Astrocyte of the spinal cord (primary cell): Measurements from ENCODE around the gene COQ10A.

Source experiments
- DNase-seq: peaks from one replicate; pipeline ENCODE4 v3.0.0; 2011; ENCODE audit warnings: low read depth, low spot score
- H3K4me3 ChIP-seq: 2 replicates; pipeline ENCODE4 v1.5.1; 2011; ENCODE audit warnings: low read depth, mild to moderate bottlenecking, low read length, moderate library complexity
- in situ Hi-C: cut with HindIII; loops from 2 replicates; pipeline ENCODE4 v1.10.0; 2017; ENCODE audit warnings: low sequenced_read_pairs
- TF ChIP-seq, protein P1 (sequence below): IDR thresholded peaks from 2 replicates; pipeline ENCODE4 v1.5.1; 2012; ENCODE audit warnings: low read depth, mild to moderate bottlenecking, low read length, inconsistent platforms

Gene COQ10A

GRCh38 chr12:56299853-56300643 is 33.3 kb downstream of the COQ10A start, which contains the start of gene CS:
Gene CS, minus strand, starts transcription at chr12:56300330. Its CDS starts 129 bp downstream, at chr12:56300201.
- TF ChIP-seq, protein P1, sequence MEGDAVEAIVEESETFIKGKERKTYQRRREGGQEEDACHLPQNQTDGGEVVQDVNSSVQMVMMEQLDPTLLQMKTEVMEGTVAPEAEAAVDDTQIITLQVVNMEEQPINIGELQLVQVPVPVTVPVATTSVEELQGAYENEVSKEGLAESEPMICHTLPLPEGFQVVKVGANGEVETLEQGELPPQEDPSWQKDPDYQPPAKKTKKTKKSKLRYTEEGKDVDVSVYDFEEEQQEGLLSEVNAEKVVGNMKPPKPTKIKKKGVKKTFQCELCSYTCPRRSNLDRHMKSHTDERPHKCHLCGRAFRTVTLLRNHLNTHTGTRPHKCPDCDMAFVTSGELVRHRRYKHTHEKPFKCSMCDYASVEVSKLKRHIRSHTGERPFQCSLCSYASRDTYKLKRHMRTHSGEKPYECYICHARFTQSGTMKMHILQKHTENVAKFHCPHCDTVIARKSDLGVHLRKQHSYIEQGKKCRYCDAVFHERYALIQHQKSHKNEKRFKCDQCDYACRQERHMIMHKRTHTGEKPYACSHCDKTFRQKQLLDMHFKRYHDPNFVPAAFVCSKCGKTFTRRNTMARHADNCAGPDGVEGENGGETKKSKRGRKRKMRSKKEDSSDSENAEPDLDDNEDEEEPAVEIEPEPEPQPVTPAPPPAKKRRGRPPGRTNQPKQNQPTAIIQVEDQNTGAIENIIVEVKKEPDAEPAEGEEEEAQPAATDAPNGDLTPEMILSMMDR: no peak
- in situ Hi-C loops: no loop called here
- H3K4me3 ChIP-seq: peak within 1 kb of the TSS; percentile 95
- peak; percentile 99 for DNase-seq

DNA sequence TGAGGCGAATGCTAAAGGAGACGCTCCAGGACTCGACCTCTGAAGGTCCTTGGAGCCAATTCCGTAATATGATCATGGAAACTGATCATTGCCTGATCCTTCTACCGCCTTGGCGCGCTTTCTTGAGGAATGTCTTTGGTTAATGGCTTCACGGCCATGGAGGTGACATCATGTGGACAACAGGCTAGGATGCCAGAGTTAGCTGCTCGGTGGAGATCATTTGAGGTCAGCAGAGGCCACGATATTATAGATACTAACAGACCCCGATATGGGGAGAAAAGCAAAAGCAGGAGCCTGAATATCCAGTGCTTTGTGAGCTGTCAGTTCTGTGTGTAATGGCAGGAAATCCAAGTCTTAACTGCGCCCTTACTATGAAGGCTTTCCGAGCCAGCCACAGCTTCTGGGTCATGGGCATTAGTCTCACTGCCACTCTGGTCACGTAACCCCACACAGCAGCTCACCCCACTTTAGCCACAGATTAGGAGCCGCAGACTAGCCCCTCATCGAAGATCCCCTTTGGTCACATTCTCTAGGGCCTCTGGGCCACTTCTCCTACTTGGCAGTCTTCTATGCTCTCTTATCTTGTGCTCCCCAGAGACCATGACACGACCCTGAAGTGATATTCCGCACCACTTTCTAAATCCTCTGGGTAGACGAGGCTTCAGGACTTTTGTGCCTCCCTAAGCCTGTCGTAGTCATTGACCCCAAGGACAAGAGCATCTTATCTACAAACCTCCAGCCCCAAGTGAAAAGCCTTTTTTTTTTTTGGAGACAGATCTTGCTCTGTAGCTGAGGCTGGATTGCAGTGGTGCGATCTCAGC is 34.1 kb downstream of the COQ10A start:
- H3K4me3 ChIP-seq: peak overlapping the region; percentile 95
- no peak for DNase-seq
- in situ Hi-C loops: no loop called here
- TF ChIP-seq, protein P1: no peak

- H3K4me3 ChIP-seq: no peak overlapping the region
- DNase-seq: no peak
- TF ChIP-seq, protein P1: no peak
- in situ Hi-C loops: no loop called here
Measured at GRCh38 chr12:56304276-56304675, 37.5 kb downstream of the COQ10A start.

- no peak for DNase-seq
- TF ChIP-seq, protein P1: no peak
- H3K4me3 ChIP-seq: no peak overlapping the region
- in situ Hi-C loops: no loop called here
Measured at GRCh38 chr12:56304872-56305590, 38.3 kb downstream of the COQ10A start.

- no peak overlapping the region for H3K4me3 ChIP-seq
- TF ChIP-seq, protein P1: no peak
- no peak for DNase-seq
- in situ Hi-C loops: no loop called here
Measured at GRCh38 chr12:56307221-56307965, 40.7 kb downstream of the COQ10A start.

DNA sequence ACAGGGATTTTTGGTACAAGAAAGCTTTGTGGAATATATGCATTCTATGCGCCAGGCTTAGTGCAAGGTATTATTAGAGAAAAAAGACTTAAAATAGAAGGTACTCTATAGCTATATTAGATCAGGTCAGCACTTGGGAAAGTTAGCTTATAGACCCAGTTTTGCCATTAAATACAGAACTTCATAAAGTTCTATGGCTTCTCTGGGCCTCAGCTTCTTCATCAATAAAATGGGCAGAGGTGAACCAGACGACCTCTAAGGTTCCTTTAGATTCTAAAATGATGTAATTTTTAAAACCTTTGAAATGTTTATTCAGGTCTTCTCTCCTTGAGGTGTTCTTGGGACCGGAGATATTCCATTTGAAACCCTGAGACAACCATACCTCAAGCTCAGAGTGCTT is 42.0 kb downstream of the COQ10A start:
- DNase-seq: no peak
- H3K4me3 ChIP-seq: no peak overlapping the region
- in situ Hi-C loops: no loop called here
- TF ChIP-seq, protein P1: no peak
